ENCODE results near the gene KLF18.
"Not testable (repeated sequence)": the region's sequence is repeated elsewhere in the genome, so short reads cannot be mapped to it uniquely, and the experiment has no call there.

DNA sequence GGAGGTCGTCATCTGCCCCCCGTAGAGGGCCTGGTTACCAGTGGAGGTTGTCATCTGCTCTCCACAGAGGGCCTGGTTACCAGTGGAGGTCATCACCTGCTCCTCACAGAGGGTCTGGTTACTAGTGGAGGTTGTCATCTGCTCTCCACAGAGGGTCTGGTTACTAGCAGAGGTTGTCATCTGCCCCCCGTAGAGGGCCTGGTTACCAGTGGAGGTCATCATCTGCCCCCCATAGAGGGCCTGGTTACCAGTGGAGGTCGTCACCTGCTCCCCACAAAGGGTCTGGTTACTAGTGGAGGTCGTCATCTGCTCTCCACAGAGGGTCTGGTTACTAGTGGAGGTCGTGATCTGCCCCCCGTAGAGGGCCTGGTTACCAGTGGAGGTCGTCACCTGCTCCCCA lies 1.9 kb downstream of the KLF18 start:
- TF ChIP-seq ETV6 (CRISPR knock-in tag; IDR thresholded peaks at IDR 0.05); RELA (CRISPR knock-in tag; IDR thresholded peaks at IDR 0.05; ENCODE audit: borderline replicate concordance); TEAD1 (CRISPR knock-in tag; IDR thresholded peaks at IDR 0.05); ZNF121 (CRISPR knock-in tag; IDR thresholded peaks at IDR 0.05); CREM (CRISPR knock-in tag; IDR thresholded peaks at IDR 0.05): not testable (repeated sequence)
- TF ChIP-seq, protein P1, sequence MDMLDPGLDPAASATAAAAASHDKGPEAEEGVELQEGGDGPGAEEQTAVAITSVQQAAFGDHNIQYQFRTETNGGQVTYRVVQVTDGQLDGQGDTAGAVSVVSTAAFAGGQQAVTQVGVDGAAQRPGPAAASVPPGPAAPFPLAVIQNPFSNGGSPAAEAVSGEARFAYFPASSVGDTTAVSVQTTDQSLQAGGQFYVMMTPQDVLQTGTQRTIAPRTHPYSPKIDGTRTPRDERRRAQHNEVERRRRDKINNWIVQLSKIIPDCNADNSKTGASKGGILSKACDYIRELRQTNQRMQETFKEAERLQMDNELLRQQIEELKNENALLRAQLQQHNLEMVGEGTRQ (CRISPR knock-in tag; IDR thresholded peaks at IDR 0.05) = not testable (repeated sequence)
- TF ChIP-seq, protein P2, sequence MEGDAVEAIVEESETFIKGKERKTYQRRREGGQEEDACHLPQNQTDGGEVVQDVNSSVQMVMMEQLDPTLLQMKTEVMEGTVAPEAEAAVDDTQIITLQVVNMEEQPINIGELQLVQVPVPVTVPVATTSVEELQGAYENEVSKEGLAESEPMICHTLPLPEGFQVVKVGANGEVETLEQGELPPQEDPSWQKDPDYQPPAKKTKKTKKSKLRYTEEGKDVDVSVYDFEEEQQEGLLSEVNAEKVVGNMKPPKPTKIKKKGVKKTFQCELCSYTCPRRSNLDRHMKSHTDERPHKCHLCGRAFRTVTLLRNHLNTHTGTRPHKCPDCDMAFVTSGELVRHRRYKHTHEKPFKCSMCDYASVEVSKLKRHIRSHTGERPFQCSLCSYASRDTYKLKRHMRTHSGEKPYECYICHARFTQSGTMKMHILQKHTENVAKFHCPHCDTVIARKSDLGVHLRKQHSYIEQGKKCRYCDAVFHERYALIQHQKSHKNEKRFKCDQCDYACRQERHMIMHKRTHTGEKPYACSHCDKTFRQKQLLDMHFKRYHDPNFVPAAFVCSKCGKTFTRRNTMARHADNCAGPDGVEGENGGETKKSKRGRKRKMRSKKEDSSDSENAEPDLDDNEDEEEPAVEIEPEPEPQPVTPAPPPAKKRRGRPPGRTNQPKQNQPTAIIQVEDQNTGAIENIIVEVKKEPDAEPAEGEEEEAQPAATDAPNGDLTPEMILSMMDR (IDR thresholded peaks at IDR 0.05) = not testable (repeated sequence)
- TF ChIP-seq, protein P3, sequence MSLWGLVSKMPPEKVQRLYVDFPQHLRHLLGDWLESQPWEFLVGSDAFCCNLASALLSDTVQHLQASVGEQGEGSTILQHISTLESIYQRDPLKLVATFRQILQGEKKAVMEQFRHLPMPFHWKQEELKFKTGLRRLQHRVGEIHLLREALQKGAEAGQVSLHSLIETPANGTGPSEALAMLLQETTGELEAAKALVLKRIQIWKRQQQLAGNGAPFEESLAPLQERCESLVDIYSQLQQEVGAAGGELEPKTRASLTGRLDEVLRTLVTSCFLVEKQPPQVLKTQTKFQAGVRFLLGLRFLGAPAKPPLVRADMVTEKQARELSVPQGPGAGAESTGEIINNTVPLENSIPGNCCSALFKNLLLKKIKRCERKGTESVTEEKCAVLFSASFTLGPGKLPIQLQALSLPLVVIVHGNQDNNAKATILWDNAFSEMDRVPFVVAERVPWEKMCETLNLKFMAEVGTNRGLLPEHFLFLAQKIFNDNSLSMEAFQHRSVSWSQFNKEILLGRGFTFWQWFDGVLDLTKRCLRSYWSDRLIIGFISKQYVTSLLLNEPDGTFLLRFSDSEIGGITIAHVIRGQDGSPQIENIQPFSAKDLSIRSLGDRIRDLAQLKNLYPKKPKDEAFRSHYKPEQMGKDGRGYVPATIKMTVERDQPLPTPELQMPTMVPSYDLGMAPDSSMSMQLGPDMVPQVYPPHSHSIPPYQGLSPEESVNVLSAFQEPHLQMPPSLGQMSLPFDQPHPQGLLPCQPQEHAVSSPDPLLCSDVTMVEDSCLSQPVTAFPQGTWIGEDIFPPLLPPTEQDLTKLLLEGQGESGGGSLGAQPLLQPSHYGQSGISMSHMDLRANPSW (CRISPR knock-in tag; conservative IDR thresholded peaks at IDR 0.05; ENCODE audit: low read depth) = not testable (repeated sequence)

Measured in WTC11 (cell line).